Common myeloid progenitor, CD34-positive (primary cell): ENCODE data around the gene APBB1IP.

Experiments
- CTCF ChIA-PET: fragments of 350-600 bp; sonication (Branson Sonifier 250); formaldehyde crosslinking; loops from one replicate; lab custom pipeline; 2021; ENCODE audit warnings: antibody characterized with exemption; lab: Charles Lee
- POLR2A ChIA-PET: fragments of 350-600 bp; sonication (Branson Sonifier 250); formaldehyde crosslinking; loops from one replicate; lab custom pipeline; 2021; ENCODE audit warnings: antibody characterized with exemption; lab: Charles Lee
- DNase-seq, 3 donors: peaks; one replicate each; pipeline versions ENCODE4 v3.0.0 to v3.0.0-alpha.2; 2013
- H3K27ac ChIP-seq, 2 experiments: 1 replicate in 1 of 2; 2 replicates in 1 of 2; pipeline ENCODE4 v1.7.0; 2013; ENCODE audit warnings: inconsistent platforms in 2 of 2, low read length in 2 of 2, mild to moderate bottlenecking in 2 of 2, low read depth in 1 of 2, moderate library complexity in 1 of 2; ENCODE audit not compliant: severe bottlenecking in 2 of 2, insufficient read depth in 1 of 2, poor library complexity in 1 of 2
- H3K27me3 ChIP-seq, 5 experiments: replicated peaks in 2 of 5; 1 replicate in 3 of 5; 2 replicates in 2 of 5; pipeline versions ENCODE4 v1.6.1 to v1.7.0; 2013; ENCODE audit warnings: low read length in 4 of 5, mild to moderate bottlenecking in 2 of 5, moderate library complexity in 2 of 5, inconsistent platforms in 1 of 5; ENCODE audit not compliant: insufficient read depth in 5 of 5, control insufficient read depth in 4 of 5
- H3K36me3 ChIP-seq, 4 experiments: 1 replicate in 2 of 4; 2 replicates in 2 of 4; pipeline versions ENCODE4 v1.6.1 to v1.7.0; 2013; ENCODE audit warnings: low read length in 3 of 4, control low read depth in 1 of 4, mild to moderate bottlenecking in 1 of 4; ENCODE audit not compliant: control insufficient read depth in 4 of 4, insufficient read depth in 4 of 4
- H3K4me1 ChIP-seq, 4 experiments: 1 replicate in 3 of 4; 2 replicates in 1 of 4; pipeline versions ENCODE4 v1.6.1 to v1.7.1; 2013; ENCODE audit warnings: low read length in 3 of 4, mild to moderate bottlenecking in 3 of 4, control low read depth in 1 of 4, inconsistent platforms in 1 of 4, moderate library complexity in 1 of 4; ENCODE audit not compliant: control insufficient read depth in 4 of 4, insufficient read depth in 4 of 4; ENCODE audit errors: control extremely low read depth in 1 of 4
- H3K4me3 ChIP-seq, 7 experiments: 1 replicate in 4 of 7; 2 replicates in 3 of 7; pipeline versions ENCODE4 v1.5.1 to v1.7.0; 2013; ENCODE audit warnings: mild to moderate bottlenecking in 7 of 7, low read length in 6 of 7, moderate library complexity in 6 of 7, inconsistent platforms in 2 of 7, low read depth in 2 of 7, control low read depth in 1 of 7; ENCODE audit not compliant: insufficient read depth in 4 of 7, control insufficient read depth in 1 of 7; ENCODE audit errors: extremely low read depth in 1 of 7
- H3K9me3 ChIP-seq, 5 experiments: 1 replicate in 4 of 5; 2 replicates in 1 of 5; pipeline versions ENCODE4 v1.6.1 to v1.7.1; 2013; ENCODE audit warnings: low read length in 4 of 5, mild to moderate bottlenecking in 2 of 5, inconsistent platforms in 1 of 5, low read depth in 1 of 5, moderate library complexity in 1 of 5; ENCODE audit not compliant: control insufficient read depth in 4 of 5, insufficient read depth in 2 of 5; ENCODE audit errors: control extremely low read depth in 1 of 5
- WGBS: methylation state at CpG from one replicate; pipeline ENCODE4 v1.1.5; 2013; ENCODE audit not compliant: insufficient coverage; 5-methylcytosine and 5-hydroxymethylcytosine counted together

The APBB1IP gene

GRCh38 chr10:26481914-26482550 is 43.9 kb downstream of the APBB1IP start:
- Histone ChIP-seq H3K4me1 (peaks cover 38 to 75% (median 71%) of the 10 kb centered on the region in 4 experiments), H3K27me3 (no peaks in the 10 kb centered on the region), H3K9me3 (no peaks in the 10 kb centered on the region), H3K27ac (peak overlapping the region; percentile 46 to 79), H3K36me3 (no peaks in the 10 kb centered on the region), H3K4me3 (peak overlapping the region in 6 of 7 experiments; percentile 17 to 61 (median 50))
- WGBS, result 0% methylated on average over 3 of the region's 8 CpGs
- ChIA-PET CTCF (interaction anchor here (1.0 kb wide), 1 partner anchor 41 kb away, joined by 3 read pairs; no protein-coding TSS in a partner anchor), POLR2A (interaction anchor here (0.5 kb wide), 1 partner anchor 316 kb away, joined by 3 read pairs; no protein-coding TSS in a partner anchor)
- DNase-seq, result peak; percentile 85 to 98 (median 96)

- 86% methylated on average over 1 of the region's 2 CpGs for WGBS
- ChIA-PET POLR2A (no interaction called here), CTCF (interaction anchor here (0.9 kb wide), 1 partner anchor 13 kb away, joined by 3 read pairs; no protein-coding TSS in a partner anchor)
- peak overlapping the region; percentile 25 to 66 for H3K27ac ChIP-seq
- H3K4me1 ChIP-seq, result peaks cover 40 to 66% (median 61%) of the 10 kb centered on the region in 4 experiments
- H3K9me3 ChIP-seq, result no peaks in the 10 kb centered on the region
- H3K4me3 ChIP-seq, result no peak overlapping the region
- no peaks in the 10 kb centered on the region for H3K27me3 ChIP-seq
- peaks cover 0 to 7% (median 2%) of the 10 kb centered on the region in 4 experiments for H3K36me3 ChIP-seq
- DNase-seq, result peak in 2 of 3 donors; percentile 38 to 62
Measured at GRCh38 chr10:26483554-26483953, 45.4 kb downstream of the APBB1IP start.

- H3K4me1 ChIP-seq, result peaks cover 30 to 52% (median 48%) of the 10 kb centered on the region in 4 experiments
- ChIA-PET CTCF (interaction anchor here (1.3 kb wide), 1 partner anchor 19 kb away, joined by 4 read pairs; no protein-coding TSS in a partner anchor), POLR2A (no interaction called here)
- 100% methylated on average over 2 of the region's 5 CpGs for WGBS
- H3K27me3 ChIP-seq, result no peaks in the 10 kb centered on the region
- H3K9me3 ChIP-seq, result no peaks in the 10 kb centered on the region
- peaks cover 2 to 12% (median 6%) of the 10 kb centered on the region in 4 experiments for H3K36me3 ChIP-seq
- no peak for DNase-seq
- H3K4me3 ChIP-seq, result no peak overlapping the region
- no peak overlapping the region for H3K27ac ChIP-seq
Measured at GRCh38 chr10:26485150-26485941, 47.2 kb downstream of the APBB1IP start.

GRCh38 chr10:26486304-26486703 is 48.2 kb downstream of the APBB1IP start:
- Histone ChIP-seq H3K4me1 (peaks cover 22 to 43% (median 39%) of the 10 kb centered on the region in 4 experiments), H3K36me3 (peaks cover 2 to 12% (median 6%) of the 10 kb centered on the region in 4 experiments), H3K27me3 (no peaks in the 10 kb centered on the region), H3K9me3 (no peaks in the 10 kb centered on the region), H3K27ac (no peak overlapping the region), H3K4me3 (no peak overlapping the region)
- POLR2A ChIA-PET, result no interaction called here
- CTCF ChIA-PET, result interaction anchor here (1.3 kb wide), 1 partner anchor 18 kb away, joined by 4 read pairs; no protein-coding TSS in a partner anchor
- WGBS, result 100% methylated on average over 6 of the region's 7 CpGs
- DNase-seq, result no peak

- no peak overlapping the region for H3K4me3 ChIP-seq
- peak overlapping the region in 1 of 2 experiments; percentile 25 for H3K27ac ChIP-seq
- peak in 2 of 3 donors; percentile 31 to 49 for DNase-seq
- 97% methylated on average over 5 of the region's 11 CpGs for WGBS
- H3K36me3 ChIP-seq, result peaks cover 3 to 15% (median 10%) of the 10 kb centered on the region in 4 experiments
- no peaks in the 10 kb centered on the region for H3K9me3 ChIP-seq
- no peaks in the 10 kb centered on the region for H3K27me3 ChIP-seq
- POLR2A ChIA-PET, result no interaction called here
- peaks cover 18 to 33% (median 29%) of the 10 kb centered on the region in 4 experiments for H3K4me1 ChIP-seq
- CTCF ChIA-PET, result interaction anchor here (1.3 kb wide), 1 partner anchor 17 kb away, joined by 4 read pairs; no protein-coding TSS in a partner anchor
Measured at GRCh38 chr10:26486990-26487850, 49.1 kb downstream of the APBB1IP start.

GRCh38 chr10:26488344-26488743 is 50.2 kb downstream of the APBB1IP start:
- peaks cover 7 to 22% (median 18%) of the 10 kb centered on the region in 4 experiments for H3K4me1 ChIP-seq
- peak in 1 of 3 donors; percentile 25 for DNase-seq
- 100% methylated on average over 3 of the region's 4 CpGs for WGBS
- no peaks in the 10 kb centered on the region for H3K9me3 ChIP-seq
- no peak overlapping the region for H3K27ac ChIP-seq
- ChIA-PET POLR2A (no interaction called here), CTCF (no interaction called here)
- peaks cover 3 to 19% (median 16%) of the 10 kb centered on the region in 4 experiments for H3K36me3 ChIP-seq
- H3K27me3 ChIP-seq, result no peaks in the 10 kb centered on the region
- H3K4me3 ChIP-seq, result no peak overlapping the region
